ENCODE data around the gene ATP5F1D. TPM values are rescaled to one million over a fixed set of nuclear protein-coding genes. Genes with fewer than 3 reads are reported as not detected.

ATP5F1D gene
- total and polyA plus RNA-seq, 2 experiments from 2014 or later = 139 to 396 TPM

DNA sequence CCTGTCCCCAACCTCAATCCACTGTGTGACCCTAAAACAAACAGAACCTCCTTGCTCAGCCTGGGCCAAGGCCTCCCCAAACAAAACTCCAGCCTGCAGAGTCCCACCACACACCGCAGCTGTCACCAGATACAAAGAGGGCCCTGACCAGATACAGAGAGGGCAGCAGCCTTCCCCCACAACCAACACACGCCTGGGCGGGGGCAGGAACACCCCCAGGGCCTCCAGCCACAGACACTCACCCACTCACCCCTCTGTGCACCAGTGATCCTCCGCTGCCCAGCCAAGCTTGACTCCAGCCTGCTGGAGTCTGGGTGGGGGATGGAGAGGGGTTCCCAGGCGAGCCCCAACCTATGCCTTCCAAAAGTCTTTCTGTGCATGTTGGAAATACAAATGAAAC lies 21.6 kb downstream of the ATP5F1D start:
- Histone ChIP-seq H2AFZ (no peak overlapping the region), H3K27me3 (ENCODE audit: insufficient read depth) (peaks cover 10% of the 10 kb centered on the region; the same call in 1 of the 2 replicates), H3K36me3 (ENCODE audit: insufficient read depth) (no peaks in the 10 kb centered on the region), H3K27ac (ENCODE audit: low read depth) (peak overlapping the region; percentile 50; the same call in 1 of the 2 replicates), H3K4me3 (peak overlapping the region; percentile 95; the same call in 1 of the 2 replicates), H3K4me1 (ENCODE audit: insufficient read depth) (peaks cover 58% of the 10 kb centered on the region), H3K79me2 (replicated peaks; ENCODE audit: insufficient read depth) (peaks cover 4% of the 10 kb centered on the region; the same call in 1 of the 2 replicates), H4K20me1 (replicated peaks; ENCODE audit: insufficient read depth) (peaks cover 3% of the 10 kb centered on the region), H3K9me2 (ENCODE audit: insufficient read depth) (no peaks in the 10 kb centered on the region), H3K4me2 (peak overlapping the region; percentile 100), H3F3A (replicated peaks; ENCODE audit: low read depth) (peaks cover 50% of the 10 kb centered on the region)
- ATAC-seq (no peak), DNase-seq (ENCODE audit: low spot score) (no peak)
- Mint-ChIP-seq H3K4me3 (peak overlapping the region; percentile 66; the same call in 2 of the 3 replicates), H3K27ac (peak overlapping the region; percentile 40; the same call in 1 of the 2 replicates), H3K27me3 (ENCODE audit: insufficient read depth, low read depth, poor library complexity) (peaks cover 47% of the 10 kb centered on the region), H3K4me1 (peaks cover 58% of the 10 kb centered on the region), H3K9me3 (peaks cover 2% of the 10 kb centered on the region; the same call in 2 of the 3 replicates), H3K36me3 (ENCODE audit: low read depth) (peaks cover 19% of the 10 kb centered on the region)
- TF ChIP-seq ZNF462 (CRISPR knock-in tag; IDR thresholded peaks at IDR 0.05) (no peak), ZNF331 (CRISPR knock-in tag; IDR thresholded peaks at IDR 0.05; ENCODE audit: low read depth) (no peak), NANOG (IDR thresholded peaks at IDR 0.05; ENCODE audit: borderline replicate concordance) (no peak), EZH2 (IDR thresholded peaks at IDR 0.05; ENCODE audit: low read depth, unreplicated experiment) (no peak), STAT1 (IDR thresholded peaks at IDR 0.05; ENCODE audit: unreplicated experiment) (no peak), POLR2AphosphoS5 (IDR thresholded peaks at IDR 0.05; ENCODE audit: low read depth) (no peak), ZNF114 (CRISPR knock-in tag; IDR thresholded peaks at IDR 0.05) (no peak), CREB1 (CRISPR knock-in tag; IDR thresholded peaks at IDR 0.05; ENCODE audit: low read depth) (no peak), REST (IDR thresholded peaks at IDR 0.05; ENCODE audit: unreplicated experiment) (no peak), JUNB (IDR thresholded peaks at IDR 0.05; ENCODE audit: unreplicated experiment) (no peak), CTCF (conservative IDR thresholded peaks at IDR 0.05; ENCODE audit: low read depth in 2 of 2) (no peak), EZH2phosphoT487 (IDR thresholded peaks at IDR 0.05; ENCODE audit: unreplicated experiment) (no peak), ETS1 (IDR thresholded peaks at IDR 0.05) (no peak)

All from GM23338 (cell line).